ENCODE data around the gene MUCL3. TPM values are rescaled to one million over a fixed set of nuclear protein-coding genes. Genes with fewer than 3 reads are reported as not detected.
"Not testable (repeated sequence)": the region's sequence is repeated elsewhere in the genome, so short reads cannot be mapped to it uniquely, and the experiment has no call there.

MUCL3 gene
- total RNA-seq, 1 donor: not detected

- no peak for DNase-seq (ENCODE audit: low read depth in 2 of 3, low spot score in 2 of 3)
These were observed 32.1 kb upstream of the MUCL3 start for GRCh38 chr6:30908700-30909099.

GRCh38 chr6:30910473-30910872 is 30.3 kb upstream of the MUCL3 start:
- DNase-seq (ENCODE audit: low read depth in 2 of 3, low spot score in 2 of 3): not testable (repeated sequence)

GRCh38 chr6:30912746-30913520 is 27.8 kb upstream of the MUCL3 start:
- DNase-seq (ENCODE audit: low read depth in 2 of 3, low spot score in 2 of 3): no peak

GRCh38 chr6:30913721-30914075 is 27.1 kb upstream of the MUCL3 start:
- DNase-seq (ENCODE audit: low read depth in 2 of 3, low spot score in 2 of 3): peak in 1 of 3 donors; percentile 29

- DNase-seq (ENCODE audit: low read depth in 2 of 3, low spot score in 2 of 3): peak; percentile 82 to 87 (median 86)
These were observed 26.5 kb upstream of the MUCL3 start, which contains the start of gene VARS2 for GRCh38 chr6:30914076-30914853. TSS of gene VARS2 (plus strand) at chr6:30914238. CDS start at chr6:30914837, 599 bp downstream.

GRCh38 chr6:30914854-30915590 is 25.8 kb upstream of the MUCL3 start:
- peak in 1 of 3 donors; percentile 7 for DNase-seq (ENCODE audit: low read depth in 2 of 3, low spot score in 2 of 3)

- DNase-seq (ENCODE audit: low read depth in 2 of 3, low spot score in 2 of 3): peak in 2 of 3 donors; percentile 59 to 76
These were observed 25.2 kb upstream of the MUCL3 start for GRCh38 chr6:30915591-30915946.

- DNase-seq (ENCODE audit: low read depth in 2 of 3, low spot score in 2 of 3): no peak
These were observed 23.7 kb upstream of the MUCL3 start for GRCh38 chr6:30917041-30917440.

- no peak for DNase-seq (ENCODE audit: low read depth in 2 of 3, low spot score in 2 of 3)
These were observed 23.3 kb upstream of the MUCL3 start for GRCh38 chr6:30917487-30917886.

- DNase-seq (ENCODE audit: low read depth in 2 of 3, low spot score in 2 of 3): peak in 1 of 3 donors; percentile 77
These were observed 22.1 kb upstream of the MUCL3 start for GRCh38 chr6:30918670-30919069.

- no peak for DNase-seq (ENCODE audit: low read depth in 2 of 3, low spot score in 2 of 3)
These were observed 18.3 kb upstream of the MUCL3 start for GRCh38 chr6:30922447-30922852.

- not testable (repeated sequence) for DNase-seq (ENCODE audit: low read depth in 2 of 3, low spot score in 2 of 3)
These were observed 16.6 kb upstream of the MUCL3 start for GRCh38 chr6:30924040-30924627.

GRCh38 chr6:30926644-30927043 is 14.1 kb upstream of the MUCL3 start:
- no peak for DNase-seq (ENCODE audit: low read depth in 2 of 3, low spot score in 2 of 3)

GRCh38 chr6:30927080-30927479 is 13.7 kb upstream of the MUCL3 start:
- DNase-seq (ENCODE audit: low read depth in 2 of 3, low spot score in 2 of 3): not testable (repeated sequence)

- DNase-seq (ENCODE audit: low read depth in 2 of 3, low spot score in 2 of 3): no peak
These were observed 12.1 kb upstream of the MUCL3 start for GRCh38 chr6:30928677-30929076.

GRCh38 chr6:30930506-30930905 is 10.3 kb upstream of the MUCL3 start:
- DNase-seq (ENCODE audit: low read depth in 2 of 3, low spot score in 2 of 3): no peak

- DNase-seq (ENCODE audit: low read depth in 2 of 3, low spot score in 2 of 3): no peak
These were observed 9.5 kb upstream of the MUCL3 start for GRCh38 chr6:30931272-30931671.

GRCh38 chr6:30931969-30932645 is 8.7 kb upstream of the MUCL3 start, which contains the start of gene SFTA2:
TSS of gene SFTA2 (minus strand) at chr6:30932170. CDS start at chr6:30932096, 74 bp downstream.
- no peak for DNase-seq (ENCODE audit: low read depth in 2 of 3, low spot score in 2 of 3)

- DNase-seq (ENCODE audit: low read depth in 2 of 3, low spot score in 2 of 3): no peak
These were observed 8.0 kb upstream of the MUCL3 start for GRCh38 chr6:30932665-30933365.

GRCh38 chr6:30935018-30935417 is 5.8 kb upstream of the MUCL3 start:
- DNase-seq (ENCODE audit: low read depth in 2 of 3, low spot score in 2 of 3): no peak
